CD1c-positive myeloid dendritic cell (primary cell): ENCODE results near the gene PPT2.
A peak's percentile ranks its signal among the peaks of the same experiment; 100 is the strongest.
"Not testable (repeated sequence)": the region's sequence is repeated elsewhere in the genome, so short reads cannot be mapped to it uniquely, and the experiment has no call there.

Source experiments
- DNase-seq: peaks from one replicate; pipeline ENCODE4 v3.0.0-alpha.2; 2016; ENCODE audit errors: extremely low spot score

Gene PPT2

GRCh38 chr6:32176476-32177182 is 22.7 kb downstream of the PPT2 start:
- DNase-seq = no peak

- no peak for DNase-seq
These were observed 23.3 kb downstream of the PPT2 start for GRCh38 chr6:32177183-32177787.

- peak; percentile 99 for DNase-seq
These were observed 24.0 kb downstream of the PPT2 start, which contains the start of gene RNF5 for GRCh38 chr6:32177788-32178546. RNF5 (plus strand) TSS chr6:32178405; CDS start chr6:32178512, 107 bp downstream.

- no peak for DNase-seq
These were observed 24.9 kb downstream of the PPT2 start for GRCh38 chr6:32178547-32179440.

GRCh38 chr6:32179766-32180405 is 25.9 kb downstream of the PPT2 start:
- DNase-seq = no peak

- DNase-seq = no peak
These were observed 27.3 kb downstream of the PPT2 start for GRCh38 chr6:32181148-32181702.

GRCh38 chr6:32181915-32182529 is 28.1 kb downstream of the PPT2 start:
- no peak for DNase-seq

- no peak for DNase-seq
These were observed 28.6 kb downstream of the PPT2 start for GRCh38 chr6:32182555-32182981.

GRCh38 chr6:32183030-32183429 is 29.1 kb downstream of the PPT2 start:
- DNase-seq = no peak

GRCh38 chr6:32183483-32184083 is 29.6 kb downstream of the PPT2 start:
- no peak for DNase-seq

- no peak for DNase-seq
These were observed 30.2 kb downstream of the PPT2 start, which contains the start of gene AGER for GRCh38 chr6:32184084-32184640. AGER (minus strand) TSS chr6:32184253; CDS start chr6:32184222, 31 bp downstream.

GRCh38 chr6:32185681-32186131 is 31.8 kb downstream of the PPT2 start:
- peak; percentile 69 for DNase-seq

GRCh38 chr6:32186151-32186840 is 32.4 kb downstream of the PPT2 start:
- DNase-seq = not testable (repeated sequence)

GRCh38 chr6:32187009-32187709 is 33.2 kb downstream of the PPT2 start:
- DNase-seq = peak; percentile 48

- DNase-seq = not testable (repeated sequence)
These were observed 33.9 kb downstream of the PPT2 start for GRCh38 chr6:32187725-32188380.

GRCh38 chr6:32188381-32189068 is 34.6 kb downstream of the PPT2 start:
- DNase-seq = no peak
